Posterior cingulate gyrus (tissue), 11 donors: Measurements from ENCODE around the gene SF1.

Experiments used
- DNase-seq, 10 donors: peaks; one replicate each; pipeline versions ENCODE4 v3.0.0 to v3.0.0-alpha.2; 2020 to 2021; ENCODE audit warnings: mixed read lengths in 3 of 10
- intact Hi-C: fragments of 100-400 bp; cut with DNase I; formaldehyde crosslinking; loops from one replicate; pipeline ENCODE4 v1.15.1; 2023

Gene SF1

DNA sequence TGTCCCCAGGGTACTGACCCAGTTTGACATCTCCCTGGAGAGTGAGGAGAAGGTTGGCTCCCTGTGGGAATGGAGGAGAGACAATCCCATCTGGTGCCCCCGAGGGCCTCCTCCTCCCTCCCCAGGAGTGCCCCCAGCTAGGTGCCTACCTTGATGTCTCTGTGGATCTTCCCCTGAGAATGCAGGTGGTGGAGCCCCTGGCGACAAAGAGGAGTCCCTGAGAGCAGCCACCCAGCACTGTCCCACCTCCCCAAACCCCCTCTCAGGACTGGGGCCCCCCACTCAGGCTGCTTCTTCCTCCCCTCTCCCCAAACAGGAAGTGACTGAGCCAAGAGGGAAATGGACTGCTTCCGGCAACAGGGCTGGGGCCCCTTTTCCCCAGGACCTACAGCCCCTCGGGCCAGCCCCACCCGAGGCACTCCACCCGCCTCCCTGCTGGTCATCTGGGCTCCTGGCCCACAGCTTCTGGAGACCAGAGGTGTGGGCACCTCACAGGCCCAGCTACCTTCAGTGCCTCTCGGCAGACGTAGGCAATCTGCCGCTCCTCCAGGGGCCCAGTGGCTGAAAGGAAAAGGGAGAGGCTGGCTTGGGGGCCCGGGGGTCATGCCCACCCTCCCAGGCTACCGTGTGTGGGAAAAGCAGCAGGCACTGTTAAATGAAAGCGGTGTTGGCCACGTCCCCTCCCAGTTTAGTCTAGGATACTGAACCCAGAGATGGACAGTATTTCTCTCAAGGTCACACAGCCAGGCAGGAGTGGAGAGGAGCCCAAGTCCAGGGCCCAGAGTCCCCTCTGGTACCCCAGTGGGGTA lies 23.4 kb upstream of the SF1 start:
- intact Hi-C loops = no loop called here
- peak in 1 of 10 donors; percentile 70 for DNase-seq

DNA sequence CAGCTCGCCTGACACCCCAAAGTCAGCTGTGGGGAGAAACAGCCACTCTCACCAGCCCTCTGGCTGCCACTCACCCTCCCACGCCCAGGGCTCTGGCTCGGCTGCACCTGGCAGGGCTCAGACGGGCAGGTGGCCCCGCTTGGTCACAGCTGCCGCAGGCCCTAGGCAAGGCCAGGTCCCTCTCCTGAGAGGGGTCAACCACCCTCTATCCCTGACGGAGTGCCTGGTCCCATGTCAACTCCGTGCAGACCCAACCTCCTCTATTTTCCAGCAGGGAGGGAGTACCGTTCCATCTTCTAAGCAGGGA lies 22.8 kb upstream of the SF1 start:
- peak in 2 of 10 donors; percentile 58 to 59 for DNase-seq
- intact Hi-C loops = no loop called here

- intact Hi-C loops = no loop called here
- DNase-seq = peak in 2 of 10 donors; percentile 56 to 68
These were observed 22.2 kb upstream of the SF1 start for GRCh38 chr11:64800303-64801157.

- DNase-seq = peak in 2 of 10 donors; percentile 24 to 42
- intact Hi-C loops = no loop called here
These were observed 21.4 kb upstream of the SF1 start for GRCh38 chr11:64799623-64800302.

DNA sequence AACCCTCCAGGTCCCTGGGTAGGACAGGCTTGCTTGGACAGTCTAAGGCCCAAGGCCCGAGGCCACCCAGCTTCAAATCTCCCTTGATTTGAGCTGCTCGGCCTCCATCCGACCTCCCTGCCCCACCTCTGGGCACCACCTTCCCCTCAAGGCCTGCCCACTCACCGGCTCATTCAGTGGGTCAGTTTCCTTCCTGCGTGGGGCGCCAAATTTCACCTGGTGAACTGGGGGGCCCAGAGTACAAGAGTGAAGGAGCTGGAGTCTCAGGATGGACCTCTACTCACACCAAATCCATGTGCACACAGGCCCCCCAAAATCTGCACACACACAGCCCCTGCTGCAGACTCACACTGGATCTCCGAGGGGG lies 20.9 kb upstream of the SF1 start:
- intact Hi-C loops = no loop called here
- peak in 3 of 10 donors; percentile 13 to 52 (median 40) for DNase-seq

GRCh38 chr11:64796757-64797541 lies 18.6 kb upstream of the SF1 start:
- peak in 5 of 10 donors; percentile 4 to 82 (median 57) for DNase-seq
- intact Hi-C loops = no loop called here

- peak in 5 of 10 donors; percentile 6 to 66 (median 52) for DNase-seq
- intact Hi-C loops = no loop called here
These were observed 17.9 kb upstream of the SF1 start for GRCh38 chr11:64796047-64796756.

DNA sequence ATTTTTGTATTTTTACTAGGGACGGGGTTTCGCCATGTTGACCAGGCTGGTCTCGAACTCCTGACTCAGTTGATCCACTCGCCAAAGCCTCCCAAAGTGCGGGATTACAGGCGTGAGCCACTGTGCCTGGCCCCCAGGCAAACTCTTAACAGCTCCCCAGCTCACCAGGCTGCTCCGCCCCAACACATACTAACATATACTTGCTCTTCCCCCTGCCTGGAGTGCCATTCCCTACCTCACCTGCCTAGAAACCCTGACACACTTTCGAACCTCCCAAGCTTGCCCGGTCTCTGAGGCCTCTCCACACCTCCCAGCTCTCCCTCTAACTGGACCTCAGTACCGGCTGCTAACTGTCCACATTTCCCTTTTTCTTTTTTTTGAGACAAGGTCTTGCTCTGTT lies 16.2 kb upstream of the SF1 start:
- DNase-seq = peak in 3 of 10 donors; percentile 8 to 70 (median 39)
- intact Hi-C loops = no loop called here

DNA sequence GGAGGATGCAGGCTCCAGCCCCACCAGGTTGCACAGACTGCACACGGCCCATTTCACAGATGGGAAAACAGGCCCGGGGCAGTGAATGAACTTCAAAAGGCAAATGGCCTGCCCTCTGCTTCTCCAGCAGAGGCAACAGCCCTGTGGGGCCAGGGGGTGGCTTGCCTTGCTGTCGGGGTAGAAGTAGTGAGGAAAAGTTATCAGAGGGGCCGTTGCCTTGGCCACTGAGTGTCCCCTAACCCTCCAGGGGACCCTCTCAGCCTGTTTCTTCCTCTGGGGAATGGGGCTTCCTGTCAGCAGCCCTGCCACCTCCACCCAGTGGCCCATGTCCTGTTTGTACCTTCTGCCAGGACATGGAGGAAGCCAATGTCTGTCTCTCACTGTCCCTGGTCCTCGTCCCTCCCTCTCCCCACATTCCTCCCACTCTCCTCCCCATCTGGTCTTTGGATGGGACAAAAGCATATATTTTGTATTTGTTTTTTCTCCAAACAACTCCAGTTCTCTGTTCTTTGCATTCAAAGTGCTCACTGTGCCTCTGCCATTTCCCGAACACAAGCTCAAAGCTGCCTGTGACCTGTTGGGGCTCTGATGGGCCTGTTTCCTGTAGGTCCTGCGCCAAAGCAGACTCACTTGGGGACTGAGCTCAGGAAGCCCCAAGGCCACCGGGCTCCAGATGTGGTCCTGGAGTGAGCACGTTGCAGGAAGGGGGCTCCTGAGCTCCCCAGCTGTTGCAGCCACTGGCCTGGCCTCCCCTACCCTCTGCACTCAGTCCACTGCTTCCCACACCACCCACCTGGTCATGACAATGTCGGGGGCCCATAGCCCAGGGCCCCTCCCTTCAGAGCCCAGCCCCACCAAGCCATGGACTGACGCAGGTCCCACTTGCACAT lies 15.2 kb upstream of the SF1 start:
- intact Hi-C loops = no loop called here
- peak in 4 of 10 donors; percentile 4 to 62 (median 42) for DNase-seq

GRCh38 chr11:64792482-64792881 lies 14.1 kb upstream of the SF1 start:
- DNase-seq = peak in 2 of 10 donors; percentile 6 to 10
- intact Hi-C loops = no loop called here

DNA sequence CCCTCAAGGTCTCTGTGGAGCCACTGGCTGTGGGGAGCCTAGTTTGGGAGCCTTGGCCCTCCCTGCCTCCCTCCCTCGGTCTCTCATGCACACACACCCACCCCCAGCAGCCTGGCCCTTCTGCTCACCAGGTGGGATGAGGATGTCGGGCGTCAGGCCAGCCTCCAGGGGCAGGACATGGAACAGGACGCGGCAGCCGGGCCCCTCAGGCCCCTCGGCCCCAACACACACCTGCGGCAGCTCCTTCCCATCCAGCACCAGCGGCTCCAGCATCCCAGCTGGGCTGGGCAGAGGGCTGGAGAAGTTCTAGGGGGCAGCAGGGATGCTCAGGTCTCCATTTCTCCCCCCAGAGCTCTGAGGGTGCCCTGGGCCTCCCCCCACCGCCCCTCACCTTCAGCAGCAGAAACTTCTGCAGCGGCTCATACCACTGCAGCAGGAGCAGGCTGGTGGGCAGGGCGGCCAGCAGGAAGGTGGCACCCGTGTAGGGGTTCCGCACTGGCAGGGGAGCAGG lies 13.5 kb upstream of the SF1 start:
- peak in 3 of 10 donors; percentile 11 to 60 (median 49) for DNase-seq
- intact Hi-C loops = no loop called here

GRCh38 chr11:64790205-64791095 lies 12.1 kb upstream of the SF1 start:
- DNase-seq = peak in 5 of 10 donors; percentile 0 to 65 (median 27)
- intact Hi-C loops = no loop called here

GRCh38 chr11:64789331-64790204 lies 11.2 kb upstream of the SF1 start:
- DNase-seq = peak in 4 of 10 donors; percentile 5 to 73 (median 28)

GRCh38 chr11:64788321-64789215 lies 10.2 kb upstream of the SF1 start:
- intact Hi-C loops = no loop called here
- peak in 3 of 10 donors; percentile 6 to 66 (median 15) for DNase-seq

More at GRCh38 chr11:64789331-64790204, 11.2 kb upstream of the SF1 start:
- intact Hi-C loops = no loop called here
